Measurements from ENCODE around the gene COX4I1. TPM values are rescaled to one million over a fixed set of nuclear protein-coding genes. Genes with fewer than 3 reads are reported as not detected.

COX4I1 gene
- total RNA-seq, 3 donors from 2014 or later: 355 to 425 (median 400) TPM

DNA sequence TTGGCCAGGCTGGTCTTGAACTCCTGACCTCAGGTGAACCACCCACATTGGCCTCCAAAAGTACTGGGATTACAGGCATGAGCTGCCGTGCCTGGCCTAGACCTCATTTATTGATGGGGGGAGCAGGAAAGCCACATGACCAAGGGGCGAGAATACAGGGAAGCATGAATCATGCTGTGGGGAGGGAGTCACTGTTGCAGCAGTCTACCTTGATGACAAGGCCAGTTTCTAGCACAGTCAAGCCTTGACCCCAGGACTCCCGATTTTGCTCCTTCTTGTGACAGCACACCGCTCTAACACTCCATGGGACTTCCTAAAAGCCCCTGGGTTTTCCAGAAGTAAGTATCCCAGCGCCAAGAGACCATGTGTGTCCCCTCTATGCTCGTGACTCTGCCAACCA is 56.6 kb downstream of the COX4I1 start:
- TF ChIP-seq POLR2AphosphoS5 (IDR thresholded peaks at IDR 0.05): no peak
- TF ChIP-seq, protein P1, sequence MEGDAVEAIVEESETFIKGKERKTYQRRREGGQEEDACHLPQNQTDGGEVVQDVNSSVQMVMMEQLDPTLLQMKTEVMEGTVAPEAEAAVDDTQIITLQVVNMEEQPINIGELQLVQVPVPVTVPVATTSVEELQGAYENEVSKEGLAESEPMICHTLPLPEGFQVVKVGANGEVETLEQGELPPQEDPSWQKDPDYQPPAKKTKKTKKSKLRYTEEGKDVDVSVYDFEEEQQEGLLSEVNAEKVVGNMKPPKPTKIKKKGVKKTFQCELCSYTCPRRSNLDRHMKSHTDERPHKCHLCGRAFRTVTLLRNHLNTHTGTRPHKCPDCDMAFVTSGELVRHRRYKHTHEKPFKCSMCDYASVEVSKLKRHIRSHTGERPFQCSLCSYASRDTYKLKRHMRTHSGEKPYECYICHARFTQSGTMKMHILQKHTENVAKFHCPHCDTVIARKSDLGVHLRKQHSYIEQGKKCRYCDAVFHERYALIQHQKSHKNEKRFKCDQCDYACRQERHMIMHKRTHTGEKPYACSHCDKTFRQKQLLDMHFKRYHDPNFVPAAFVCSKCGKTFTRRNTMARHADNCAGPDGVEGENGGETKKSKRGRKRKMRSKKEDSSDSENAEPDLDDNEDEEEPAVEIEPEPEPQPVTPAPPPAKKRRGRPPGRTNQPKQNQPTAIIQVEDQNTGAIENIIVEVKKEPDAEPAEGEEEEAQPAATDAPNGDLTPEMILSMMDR (IDR thresholded peaks at IDR 0.05): no peak
- H3K9me3 ChIP-seq: peaks cover 0 to 3% of the 10 kb centered on the region in 2 donors
- no peaks in the 10 kb centered on the region for H3K4me1 ChIP-seq
- H3K27me3 ChIP-seq: peaks cover 0 to 31% of the 10 kb centered on the region in 2 donors
- H3K27ac ChIP-seq: no peak overlapping the region
- DNase-seq (ENCODE audit: low spot score in 2 of 2): no peak
- intact Hi-C loops (cut with DNase I; ENCODE audit: low total_unique reads): no loop called here
- no peak overlapping the region for H3K4me3 ChIP-seq
- H3K36me3 ChIP-seq: no peaks in the 10 kb centered on the region

DNA sequence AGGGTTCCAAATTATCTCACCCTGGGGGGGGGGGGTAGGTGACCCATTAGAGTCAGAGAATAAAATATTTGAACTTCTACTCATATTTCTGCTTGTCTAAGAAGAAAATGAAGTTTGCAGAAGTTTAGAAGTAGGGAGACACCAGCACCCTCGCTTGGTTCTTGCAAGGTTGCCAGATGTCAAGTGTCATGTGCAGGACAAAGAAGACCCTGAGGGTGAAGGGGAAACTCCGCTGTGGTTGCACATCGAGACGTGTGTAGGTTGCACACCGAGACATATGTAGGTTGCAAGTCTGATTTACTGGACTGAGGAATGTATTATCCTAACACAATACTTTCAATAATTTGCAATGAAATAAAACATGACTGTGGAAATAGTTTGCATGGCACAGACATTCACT is 57.1 kb downstream of the COX4I1 start:
- intact Hi-C loops (cut with DNase I; ENCODE audit: low total_unique reads): no loop called here
- Histone ChIP-seq H3K9me3 (peaks cover 0 to 3% of the 10 kb centered on the region in 2 donors), H3K4me3 (no peak overlapping the region), H3K36me3 (no peaks in the 10 kb centered on the region), H3K27me3 (peaks cover 0 to 31% of the 10 kb centered on the region in 2 donors), H3K4me1 (no peaks in the 10 kb centered on the region), H3K27ac (no peak overlapping the region)
- no peak for TF ChIP-seq POLR2AphosphoS5 (IDR thresholded peaks at IDR 0.05)
- TF ChIP-seq, protein P1 (IDR thresholded peaks at IDR 0.05): no peak
- TF ChIP-seq POLR2A (IDR thresholded peaks at IDR 0.05): no peak
- no peak for DNase-seq (ENCODE audit: low spot score in 2 of 2)

Other genes with a start within 250 kb of the COX4I1 start
- 100 to 1,000 TPM in 1 of 3 donors, 10 to 100 TPM in 2; 52.3 to 105 (median 60.7) TPM for gene GSE1, start 186.4 kb upstream of the COX4I1 start, total RNA-seq
- gene GINS2, start 110.7 kb upstream of the COX4I1 start, total RNA-seq: 1 to 10 TPM in 2 of 3 donors, under 1 TPM in 1; 0.66 to 3.1 (median 1.1) TPM
- gene C16orf74, start 48.6 kb upstream of the COX4I1 start, total RNA-seq: 1 to 10 TPM in 2 of 3 donors, under 1 TPM in 1; 0.80 to 7.2 (median 6.7) TPM
- 10 to 100 TPM; 18.1 to 30.8 (median 30.7) TPM for gene EMC8, start 151 bp upstream of the COX4I1 start, total RNA-seq
- gene IRF8, start 99.5 kb downstream of the COX4I1 start, total RNA-seq: 100 to 1,000 TPM in 1 of 3 donors, 10 to 100 TPM in 2; 16.7 to 121 (median 20.2) TPM